HG03469 (cell line): Measurements from ENCODE around the gene TNFRSF14.

ENCODE experiments used
- ATAC-seq: cut with Tn5 transposase; IDR thresholded peaks from one replicate; pipeline ENCODE4 v1.9.1; 2021; ENCODE audit warnings: mild to moderate bottlenecking, moderate library complexity, moderate number of reproducible peaks; ENCODE audit not compliant: unreplicated experiment

TNFRSF14 gene

GRCh38 chr1:2611621-2612437, 55.7 kb downstream of the TNFRSF14 start:
- no peak for ATAC-seq

GRCh38 chr1:2612591-2613365, 56.6 kb downstream of the TNFRSF14 start:
- no peak for ATAC-seq
